ENCODE results near the gene CYRIA.

CYRIA gene

DNA sequence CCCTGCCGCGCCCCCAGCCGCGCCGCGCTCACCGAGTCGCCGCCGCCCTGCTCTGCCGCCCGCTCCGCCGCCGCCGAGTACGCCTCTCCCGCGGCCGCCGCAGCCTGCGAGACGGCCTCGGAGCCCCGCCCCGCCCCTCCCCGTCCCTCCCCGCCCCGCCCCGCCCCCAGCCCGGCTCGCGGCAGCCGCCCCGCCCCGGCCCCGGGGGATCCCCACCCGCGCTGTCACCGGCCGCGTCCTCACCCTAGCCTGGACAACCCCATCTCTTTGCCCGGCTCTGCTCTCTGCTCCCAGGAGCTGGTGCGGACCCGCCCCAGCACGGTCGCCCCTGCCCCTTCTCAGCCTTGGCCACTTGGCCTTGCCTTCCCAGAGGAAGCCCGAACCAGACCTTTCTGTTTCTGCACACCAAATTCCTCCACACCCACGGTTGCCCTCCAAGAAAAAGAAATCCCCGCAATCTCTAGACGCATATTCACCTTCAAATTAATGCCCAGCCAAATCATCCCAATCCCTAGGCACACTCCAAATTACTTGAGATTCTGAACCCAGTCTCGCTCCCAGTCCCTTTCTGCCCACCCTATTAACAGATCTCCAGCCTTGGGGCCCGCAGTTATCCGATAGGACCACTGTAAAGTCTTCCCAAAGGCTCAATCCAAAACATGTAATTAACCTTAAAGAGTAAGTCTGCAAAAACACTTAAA is at the start of gene CYRIA:
Gene CYRIA, minus strand, starts transcription at position 87 of the 701 bp plus-strand sequence. CDS start 77,715 bp downstream, outside the sequence.
- no peak for DNase-seq (ENCODE audit: low read depth)

DNA sequence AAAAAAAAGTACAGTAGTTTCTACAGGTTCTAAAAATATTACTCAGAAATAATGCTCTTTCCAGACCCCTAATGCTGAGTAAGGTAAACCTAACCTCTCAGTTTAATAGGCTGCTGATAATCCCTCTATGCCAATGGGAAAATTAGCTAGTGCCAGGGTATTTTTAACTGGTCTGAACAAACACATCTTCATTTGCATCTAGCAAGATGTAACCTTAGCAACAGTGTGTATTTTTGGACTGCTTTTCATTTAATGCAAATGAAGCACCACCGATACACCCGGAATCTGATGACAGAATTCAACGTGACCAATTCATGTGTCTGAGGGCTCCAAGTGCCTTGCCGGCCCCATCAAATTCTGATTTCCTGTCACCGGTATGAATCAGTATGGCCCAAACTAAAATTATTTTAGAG is 47.4 kb upstream of the CYRIA start:
- no peak for DNase-seq (ENCODE audit: low read depth)

DNA sequence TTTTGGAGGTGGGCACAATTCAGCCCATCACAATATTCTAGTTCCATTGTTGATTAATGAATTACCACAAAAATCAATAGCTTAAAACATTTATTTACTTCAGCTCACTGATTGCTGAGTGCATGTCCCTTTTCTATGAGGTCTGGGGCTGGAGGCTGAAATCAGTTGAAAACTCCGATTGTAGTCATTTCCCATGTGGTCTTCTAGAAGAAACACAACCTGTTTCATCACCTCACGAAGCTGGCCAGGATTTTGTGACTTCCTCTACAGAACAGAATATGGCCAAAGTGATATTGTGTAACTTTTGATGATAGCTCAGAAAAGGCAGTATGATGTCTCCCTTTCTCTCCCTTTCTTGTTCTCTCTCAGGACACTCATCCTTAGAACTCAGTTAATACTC is 44.1 kb upstream of the CYRIA start:
- DNase-seq (ENCODE audit: low read depth): no peak

DNA sequence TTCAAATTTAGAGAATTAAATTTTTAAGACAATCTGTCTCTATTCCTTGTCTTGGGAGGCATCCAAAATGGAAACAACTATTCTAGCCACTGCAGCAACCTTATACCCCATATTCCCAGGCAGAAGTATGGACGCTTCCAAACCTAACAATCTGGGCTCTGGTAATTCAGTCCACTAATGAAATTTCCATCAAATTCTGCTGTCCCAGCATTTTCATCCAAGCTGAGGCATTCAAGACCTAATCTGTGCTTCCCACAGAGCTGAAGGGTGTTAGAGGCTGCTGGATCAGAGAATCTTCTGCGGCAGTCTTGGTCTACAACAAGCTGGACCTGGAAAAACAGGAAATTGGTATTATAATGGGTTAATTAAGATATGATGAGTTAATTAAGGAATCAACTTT is 42.5 kb upstream of the CYRIA start:
- DNase-seq (ENCODE audit: low read depth): no peak

DNA sequence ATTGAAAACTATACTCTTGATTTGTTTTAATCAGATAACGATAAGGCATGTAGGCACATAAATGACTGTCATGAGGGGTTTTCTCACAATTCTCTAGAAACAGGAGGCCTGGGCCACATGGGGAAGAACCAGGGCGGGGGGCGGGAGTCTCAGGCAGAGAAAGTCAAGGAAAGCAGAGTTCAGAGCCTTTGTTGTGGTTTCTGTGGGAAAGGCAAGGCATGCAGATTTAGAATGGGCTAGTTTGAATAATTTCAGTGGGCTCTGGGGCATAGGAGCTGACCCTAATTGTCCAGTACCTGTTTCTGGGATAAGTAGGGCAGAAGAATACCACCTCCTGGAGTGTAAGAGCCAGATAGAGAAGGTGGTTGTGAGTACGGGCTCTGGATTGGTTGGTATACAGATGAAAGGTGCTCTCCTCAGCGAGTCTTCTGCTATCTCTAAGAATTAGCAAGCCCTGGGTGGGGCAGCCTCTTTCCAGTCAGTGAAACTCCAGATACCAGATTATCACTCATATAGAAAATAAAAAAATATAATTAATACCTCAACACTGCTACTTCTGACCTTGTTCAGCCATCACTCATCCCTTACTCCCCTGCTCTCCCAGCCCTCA is 41.5 kb upstream of the CYRIA start:
- no peak for DNase-seq (ENCODE audit: low read depth)

DNA sequence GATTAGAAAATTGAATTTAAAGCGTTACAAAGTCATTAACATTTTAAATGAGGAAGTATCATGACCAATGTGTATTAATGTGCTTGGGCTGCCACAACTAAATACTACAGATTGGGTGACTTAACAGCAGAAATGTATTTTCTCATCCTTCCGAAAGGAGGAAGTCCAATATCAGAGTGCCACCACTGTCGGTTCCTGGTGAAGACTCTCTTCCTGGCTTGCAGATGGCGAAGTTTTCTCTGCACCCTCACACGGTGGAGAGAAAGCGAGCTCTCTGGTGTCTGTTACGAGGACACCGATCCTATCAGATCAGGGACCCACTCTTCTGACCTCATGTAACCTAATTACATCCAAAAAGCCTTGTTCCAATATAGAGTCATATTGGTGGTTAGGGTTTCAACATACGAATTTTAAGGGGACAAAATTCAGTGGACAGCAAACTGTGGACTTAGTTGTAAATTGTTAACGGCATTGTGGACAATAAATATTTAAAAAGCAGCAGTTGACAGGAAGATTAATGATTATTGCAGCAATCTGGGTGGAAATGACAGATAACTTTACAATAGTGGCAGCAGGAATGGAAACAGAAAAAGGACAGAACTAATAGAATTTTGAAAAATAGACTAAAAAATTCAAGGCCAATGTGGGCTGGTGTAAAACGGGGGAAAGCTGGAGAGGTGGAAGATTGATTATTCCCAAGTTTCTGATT is 35.1 kb upstream of the CYRIA start:
- DNase-seq (ENCODE audit: low read depth): no peak

DNA sequence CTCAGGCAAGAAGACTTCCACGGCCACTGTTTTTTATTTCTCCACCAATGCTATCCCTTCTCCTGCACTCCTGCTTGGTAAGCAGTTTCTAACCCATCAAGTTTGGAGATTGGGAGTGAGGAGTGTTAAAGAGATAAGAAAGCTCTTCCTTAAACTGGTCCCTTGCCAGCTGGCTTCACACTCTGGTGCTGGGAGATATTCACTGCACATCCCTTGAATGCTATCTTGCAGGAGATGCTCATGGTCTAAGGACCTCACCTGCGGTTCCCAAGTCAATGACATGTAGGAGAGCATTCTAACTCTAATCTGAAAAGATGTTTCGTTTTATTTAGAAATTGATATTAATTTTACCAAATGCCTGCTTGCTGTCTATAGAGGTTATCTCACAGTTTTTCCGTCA is 28.2 kb upstream of the CYRIA start:
- DNase-seq (ENCODE audit: low read depth): no peak

DNA sequence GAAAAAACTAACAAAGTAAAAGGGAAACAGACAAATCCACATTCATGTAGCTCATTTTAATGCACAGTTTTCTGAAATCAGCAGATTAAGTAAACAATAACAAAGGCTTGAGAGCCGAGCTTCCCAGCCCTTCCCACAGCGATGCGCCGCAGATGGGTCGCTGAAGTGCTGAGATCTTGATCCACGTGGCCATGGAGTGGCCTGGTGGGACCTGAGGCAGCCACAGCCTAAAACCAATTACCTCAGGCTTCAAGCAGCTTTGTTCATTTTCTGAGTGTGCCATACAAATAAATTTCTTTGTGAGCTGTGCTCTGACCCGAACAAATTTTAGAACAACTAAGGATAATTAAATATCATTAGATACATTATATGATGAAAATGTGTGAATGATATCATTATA is 25.6 kb upstream of the CYRIA start:
- DNase-seq (ENCODE audit: low read depth): no peak

DNA sequence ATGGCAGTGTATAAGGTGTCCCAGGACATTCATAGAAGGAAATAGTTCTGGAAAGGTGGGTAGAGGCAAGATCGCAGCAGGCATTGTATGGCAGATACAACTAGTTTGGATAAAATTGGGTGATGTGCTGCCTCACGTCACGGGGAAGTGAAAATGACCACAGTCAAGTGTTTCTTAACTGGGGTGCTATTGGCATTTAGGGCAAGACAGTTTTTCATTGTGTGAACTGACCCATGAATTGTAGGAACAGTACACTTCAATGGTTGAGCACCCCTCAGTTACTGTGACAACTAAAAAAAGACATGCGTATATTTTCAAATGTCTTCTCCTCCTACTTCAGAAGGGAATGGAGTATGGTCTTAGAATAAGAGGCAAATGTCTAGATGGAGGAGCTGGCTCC is 22.3 kb upstream of the CYRIA start:
- no peak for DNase-seq (ENCODE audit: low read depth)

DNA sequence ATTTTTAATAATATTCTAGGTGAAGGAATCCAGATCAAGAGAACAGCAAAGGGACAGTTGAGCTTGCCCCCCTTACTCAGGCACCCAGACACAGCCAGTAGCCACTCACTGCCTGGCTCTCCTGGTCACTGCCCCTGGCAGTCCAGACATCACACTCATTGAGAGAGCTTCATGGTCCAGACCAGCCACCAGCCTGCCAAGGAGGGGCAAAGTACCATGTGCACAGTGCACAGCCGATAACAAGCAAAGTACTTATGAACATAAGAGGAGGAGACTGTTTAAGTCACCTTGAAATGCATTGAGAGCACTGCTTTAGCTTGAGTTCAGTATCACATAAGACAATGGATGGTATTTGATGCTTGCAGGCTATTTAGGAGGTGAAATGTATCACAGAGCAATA is 21.6 kb upstream of the CYRIA start:
- DNase-seq (ENCODE audit: low read depth): no peak

DNA sequence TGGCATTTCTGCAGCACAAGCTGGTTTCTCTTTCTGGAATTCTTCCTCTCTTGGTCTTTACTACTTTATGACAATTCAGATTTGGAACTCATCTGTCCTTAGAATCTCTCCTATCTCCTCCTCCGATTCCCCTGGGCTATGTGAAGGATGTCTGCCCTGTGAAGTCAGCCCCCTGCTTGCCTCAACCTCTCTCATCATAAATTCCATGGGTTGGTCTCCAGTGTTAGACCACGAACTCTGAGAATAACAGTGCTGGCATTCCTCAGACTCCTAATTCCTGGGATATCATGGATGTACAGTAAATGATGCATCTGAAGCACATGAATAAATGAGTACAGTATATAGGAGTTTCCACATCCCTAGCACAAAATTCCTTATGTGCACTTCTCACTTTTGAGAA is 21.0 kb upstream of the CYRIA start:
- DNase-seq (ENCODE audit: low read depth): no peak

DNA sequence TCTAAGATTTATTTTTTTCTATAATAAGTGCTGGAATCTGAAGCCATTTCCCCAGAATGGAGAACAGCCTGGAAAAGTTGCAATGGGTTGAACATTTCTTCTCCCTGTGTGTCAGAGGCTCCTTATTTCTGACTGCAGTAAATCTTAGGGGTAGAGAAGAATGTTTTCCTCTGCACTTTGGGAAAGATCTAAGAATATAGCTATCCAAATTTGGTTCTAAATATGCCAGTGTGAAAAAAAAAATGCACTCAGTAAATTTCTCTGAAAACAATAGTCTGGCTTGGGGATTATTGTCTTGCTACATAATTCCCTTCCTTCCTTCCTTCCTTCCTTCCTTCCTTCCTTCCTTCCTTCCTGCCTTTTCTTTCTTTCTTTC is 19.7 kb upstream of the CYRIA start:
- no peak for DNase-seq (ENCODE audit: low read depth)

DNA sequence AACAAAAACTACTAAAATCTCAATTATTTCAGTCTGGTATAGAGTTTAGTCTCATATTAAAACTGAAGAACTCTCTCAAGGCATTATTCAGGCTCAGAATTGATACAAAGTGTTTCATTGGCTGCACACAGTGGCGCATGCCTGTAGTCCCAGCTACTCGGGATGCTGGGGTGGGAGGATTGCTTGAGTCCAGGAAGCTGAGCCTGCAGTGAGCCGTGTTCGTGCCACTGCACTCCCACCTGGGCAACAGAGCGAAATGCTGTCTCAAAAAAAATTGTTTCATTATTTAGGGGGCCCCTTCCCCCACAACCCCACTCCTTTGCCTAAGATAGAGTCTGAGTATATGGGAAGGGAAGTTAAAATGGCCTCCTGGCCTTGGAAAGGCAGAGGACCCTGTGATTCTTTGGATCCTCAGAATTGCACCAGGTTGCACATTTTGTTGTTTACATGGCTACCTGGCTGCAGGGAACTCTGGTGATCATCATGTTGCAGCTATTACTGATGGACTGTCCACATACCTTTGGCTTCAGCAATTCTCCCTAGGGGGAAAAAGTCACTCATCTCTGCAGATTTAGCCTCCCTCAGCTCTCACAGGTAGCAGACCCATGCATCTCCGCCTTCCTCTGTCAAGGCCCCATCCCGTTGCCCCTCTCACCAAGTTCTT is 19.2 kb upstream of the CYRIA start:
- DNase-seq (ENCODE audit: low read depth): no peak

DNA sequence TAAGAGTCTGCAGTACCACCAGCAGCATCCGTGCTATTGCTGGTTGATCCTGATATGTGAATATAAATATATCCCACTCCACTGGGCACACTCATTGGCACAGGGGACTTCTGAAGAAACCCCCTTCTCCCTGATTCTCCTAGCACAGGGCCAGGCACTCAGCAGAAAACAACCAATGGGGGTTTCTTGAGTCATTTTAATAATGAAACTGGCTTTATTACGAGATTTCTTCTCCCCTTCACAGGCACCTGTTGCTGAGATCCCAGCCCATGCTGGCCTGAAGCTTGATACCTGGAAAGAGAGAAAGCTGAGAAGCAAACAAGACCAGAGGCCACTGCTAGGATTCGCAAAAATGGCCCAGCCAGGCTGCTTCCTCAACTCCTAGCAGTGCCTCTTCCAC is 17.9 kb upstream of the CYRIA start:
- DNase-seq (ENCODE audit: low read depth): no peak

DNA sequence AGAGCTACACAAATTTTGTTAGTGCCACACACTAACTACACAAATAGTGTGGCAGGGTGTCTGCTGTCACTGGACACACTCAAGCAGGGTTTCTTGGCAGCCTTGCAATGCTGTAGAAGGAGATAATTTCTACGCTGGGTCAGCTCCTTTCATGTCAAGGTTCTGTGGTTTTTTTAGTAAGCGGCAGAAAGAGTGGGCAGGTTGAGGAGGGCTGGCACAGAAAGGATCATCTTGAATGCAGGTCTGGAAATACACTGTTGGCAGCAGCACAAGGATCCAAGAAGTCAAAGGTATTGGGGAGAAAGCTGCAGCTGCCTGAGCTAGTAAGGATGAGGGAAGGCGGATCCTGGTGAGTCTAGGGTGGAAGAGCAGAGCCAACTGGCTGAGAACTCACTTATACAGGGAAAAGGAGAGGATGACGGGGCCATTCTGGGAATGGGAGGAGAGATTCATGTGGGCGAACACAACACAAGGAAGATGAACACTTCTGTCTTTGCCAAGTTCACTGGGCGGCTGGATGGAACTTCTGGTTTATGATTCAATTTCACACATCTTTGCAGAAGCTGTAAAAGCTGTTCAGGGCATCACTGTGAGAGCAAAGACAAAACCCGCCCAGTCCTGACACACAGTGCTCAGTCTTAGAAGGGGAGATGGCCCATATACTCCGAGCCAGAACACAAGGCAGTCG is 16.9 kb upstream of the CYRIA start:
- no peak for DNase-seq (ENCODE audit: low read depth)

DNA sequence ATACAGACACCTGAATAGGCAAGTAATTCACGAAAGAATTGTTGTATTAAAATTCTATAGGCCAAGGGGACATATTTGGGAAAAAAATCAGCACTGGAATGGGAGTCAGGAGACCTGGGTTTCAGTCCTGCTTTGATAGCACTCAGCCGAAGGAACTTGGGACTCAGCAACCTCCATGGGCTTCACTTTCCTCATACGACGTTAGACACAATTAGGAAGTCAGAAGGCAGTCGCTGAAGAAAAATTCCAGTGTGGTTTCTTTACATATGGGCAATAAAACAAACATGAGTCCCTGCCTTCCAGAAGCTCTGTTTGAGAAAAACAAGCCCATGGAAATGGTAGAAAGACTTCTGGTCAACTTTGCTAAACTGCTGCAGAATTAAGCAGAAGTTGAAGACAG is 15.1 kb upstream of the CYRIA start:
- no peak for DNase-seq (ENCODE audit: low read depth)

DNA sequence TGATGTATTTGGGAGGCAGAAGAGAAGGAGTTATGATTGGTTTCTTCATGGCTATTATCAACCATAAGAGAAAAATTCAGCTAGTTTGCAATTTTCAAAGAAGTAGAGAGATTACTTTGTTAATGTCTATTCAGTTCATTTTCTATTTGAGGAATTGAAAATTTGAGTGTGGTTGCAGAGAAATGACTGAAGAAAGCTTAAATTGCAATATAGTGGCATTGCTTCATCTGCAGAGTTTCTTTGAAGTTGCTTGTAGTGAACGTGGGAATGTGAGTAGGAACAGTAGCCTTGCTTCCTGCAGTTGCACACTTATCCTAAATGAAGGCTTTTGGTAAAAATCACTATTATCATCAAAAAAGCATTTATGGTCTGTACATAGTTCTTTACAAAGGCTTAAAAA is 14.7 kb upstream of the CYRIA start:
- DNase-seq (ENCODE audit: low read depth): no peak

DNA sequence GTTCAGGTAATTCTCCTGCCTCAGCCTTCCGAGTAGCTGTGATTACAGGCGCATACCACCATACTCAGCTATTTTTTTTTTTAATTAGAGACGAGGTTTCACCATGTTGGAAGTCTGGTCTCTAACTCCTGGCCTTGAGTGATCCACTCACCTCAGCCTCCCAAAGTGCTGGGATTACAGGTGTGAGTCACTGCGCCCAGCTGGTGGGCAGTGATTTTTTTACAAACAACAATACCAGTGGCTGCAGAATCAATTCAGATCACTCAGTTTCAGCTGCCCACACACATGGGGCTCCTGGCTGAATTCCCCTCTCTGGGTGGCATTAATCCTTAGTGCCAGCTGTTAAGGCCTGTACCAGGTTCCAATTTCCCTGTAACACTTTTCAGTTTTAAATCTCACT is 13.3 kb upstream of the CYRIA start:
- no peak for DNase-seq (ENCODE audit: low read depth)

DNA sequence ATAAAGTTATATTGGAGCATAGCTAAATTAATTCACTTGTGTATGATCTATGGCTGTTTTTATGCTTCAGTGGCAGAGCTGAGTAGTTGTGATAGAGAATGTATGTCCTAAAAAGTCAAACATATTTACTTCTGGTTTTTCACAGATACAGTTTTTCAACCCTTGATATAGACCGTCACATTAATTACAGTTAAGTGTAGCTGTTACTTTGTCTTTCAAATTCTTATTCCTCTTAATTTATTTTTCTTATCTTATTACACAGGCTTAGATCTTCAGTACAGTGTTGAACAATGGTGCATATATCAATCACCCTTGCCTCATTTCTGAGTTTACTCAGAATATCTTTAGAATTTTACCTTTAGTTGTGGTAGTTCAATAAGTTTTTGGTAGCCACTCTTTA is 12.2 kb upstream of the CYRIA start:
- no peak for DNase-seq (ENCODE audit: low read depth)

DNA sequence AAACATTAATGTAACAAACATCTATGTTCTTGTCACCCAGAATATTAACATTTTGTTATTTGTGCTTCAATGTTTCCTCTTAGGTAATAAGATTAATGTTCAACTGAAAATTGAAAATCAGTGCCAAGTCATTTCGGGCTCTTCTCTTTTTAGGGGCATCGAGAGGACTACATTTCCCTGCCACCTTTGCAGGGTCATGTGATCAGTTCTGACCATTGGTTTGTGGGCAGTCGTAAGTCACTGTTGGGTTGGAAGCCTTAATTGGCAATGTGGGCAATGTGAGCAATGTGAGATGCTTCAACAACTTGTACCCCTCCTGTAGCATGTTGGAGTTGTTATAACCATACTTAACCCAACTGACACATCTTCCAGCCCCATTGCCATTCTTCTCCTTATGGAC is 10.1 kb upstream of the CYRIA start:
- no peak for DNase-seq (ENCODE audit: low read depth)

DNA sequence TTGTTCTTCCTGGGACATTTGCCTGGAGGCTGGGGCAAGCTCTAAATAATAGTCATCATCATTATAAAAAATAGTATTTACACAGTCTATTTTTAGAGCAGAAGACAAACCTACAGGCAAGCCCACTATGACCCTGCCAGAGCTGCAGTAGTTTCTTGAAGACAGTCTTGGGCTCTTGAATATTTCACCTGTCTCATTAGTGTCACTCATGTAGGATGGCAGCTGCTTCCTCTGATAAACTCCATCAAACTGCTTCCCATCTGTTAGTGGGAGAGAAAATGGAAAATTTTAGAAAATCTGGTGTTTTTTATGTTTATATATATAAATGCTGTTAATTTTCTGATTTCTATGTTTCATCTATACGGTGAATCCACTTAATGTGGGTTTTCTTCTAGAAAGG is 8.5 kb upstream of the CYRIA start:
- no peak for DNase-seq (ENCODE audit: low read depth)

DNA sequence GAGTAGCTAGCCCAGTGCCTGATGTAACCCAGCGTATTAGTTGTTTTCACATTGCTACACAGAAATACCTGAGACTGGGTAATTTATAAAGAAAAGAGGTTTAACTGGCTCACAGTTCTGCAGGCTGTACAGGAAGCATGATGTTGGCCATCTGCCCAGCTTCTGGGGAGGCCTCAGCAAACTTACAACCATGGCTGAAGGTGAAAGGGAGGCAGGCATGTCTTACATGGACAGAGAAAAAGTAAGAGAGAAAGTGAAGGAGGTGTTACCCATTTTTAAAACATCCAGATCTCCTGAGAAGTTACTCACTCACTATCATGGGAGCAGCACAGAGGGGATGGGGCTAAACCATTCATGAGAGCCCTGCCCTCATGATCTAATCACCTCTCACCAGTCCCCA is 6.1 kb upstream of the CYRIA start:
- no peak for DNase-seq (ENCODE audit: low read depth)

DNA sequence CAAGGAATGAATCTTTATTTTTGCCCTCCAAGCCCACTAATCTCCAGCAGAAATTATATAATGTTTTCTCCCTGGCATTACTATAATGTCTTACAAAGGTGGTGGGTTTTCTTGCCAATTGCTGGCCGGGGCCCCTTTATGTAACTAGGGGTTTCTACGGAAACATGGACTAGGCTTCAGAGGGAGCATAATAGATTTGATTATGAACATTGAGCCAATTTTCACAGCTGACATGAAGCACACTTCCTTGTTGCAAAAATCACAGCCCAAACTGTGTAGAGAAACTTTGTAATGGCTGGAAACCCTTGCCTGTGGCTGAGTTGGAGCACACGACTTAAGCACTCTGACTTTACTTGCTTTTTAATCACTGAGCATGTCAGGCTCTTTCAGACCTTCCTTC is 3.8 kb upstream of the CYRIA start:
- no peak for DNase-seq (ENCODE audit: low read depth)

All from EH (cell line).